IMR-90 (cell line): ENCODE data around the gene NR2F1. TPM values are rescaled to one million over a fixed set of nuclear protein-coding genes. Genes with fewer than 3 reads are reported as not detected.
A peak's percentile ranks its signal among the peaks of the same experiment; 100 is the strongest.

ENCODE experiments used
- ATAC-seq: fragments of 200-7000 bp; cut with Tn5 transposase; 2 replicates; pipeline ENCODE4 v1.9.1; 2020; ENCODE audit warnings: low read depth, mild to moderate bottlenecking, moderate library complexity
- BruUV-seq: library from RNA; stranded (reverse); fragments of 400-500 nt; replicated peaks from 2 replicates; lab custom pipeline; 2021; lab: Mats Ljungman, UMichigan
- CTCF ChIA-PET: fragments of 300-600 bp; formaldehyde crosslinking; extraction: SDS; loops from one replicate; lab custom pipeline; 2021; ENCODE audit warnings: antibody characterized with exemption; lab: Yijun Ruan, JAX
- POLR2A ChIA-PET: fragments of 300-600 bp; sonication (Branson Sonifier 250); formaldehyde crosslinking; loops from one replicate; lab custom pipeline; 2022; ENCODE audit warnings: antibody characterized with exemption; ENCODE audit not compliant: unreplicated experiment; lab: Charles Lee
- DNase-seq: peaks from one replicate; pipeline ENCODE4 v3.0.0; 2013
- H2AFZ ChIP-seq: replicated peaks from 2 replicates; pipeline ENCODE3; 2013; ENCODE audit warnings: low read length, mild to moderate bottlenecking; ENCODE audit not compliant: poor library complexity
- H2AK5ac ChIP-seq: 2 replicates; pipeline ENCODE4 v1.6.1; 2013; ENCODE audit warnings: low read depth, low read length, inconsistent platforms
- H2AK9ac ChIP-seq: replicated peaks from 2 replicates; pipeline ENCODE3; 2013; ENCODE audit warnings: mild to moderate bottlenecking, low read depth, low read length, moderate library complexity; ENCODE audit not compliant: poor library complexity
- H2BK120ac ChIP-seq: 2 replicates; pipeline ENCODE4 v1.6.1; 2013; ENCODE audit warnings: low read depth, low read length, inconsistent platforms
- H2BK15ac ChIP-seq: 3 replicates; pipeline ENCODE4 v1.6.1; 2013; ENCODE audit warnings: low read depth, low read length, inconsistent platforms
- H2BK20ac ChIP-seq: 2 replicates; pipeline ENCODE4 v1.6.1; 2013; ENCODE audit warnings: low read depth, mild to moderate bottlenecking, inconsistent platforms, low read length, moderate library complexity
- H2BK5ac ChIP-seq: 2 replicates; pipeline ENCODE4 v1.6.1; 2013; ENCODE audit warnings: mild to moderate bottlenecking, low read depth, low read length, inconsistent platforms; ENCODE audit not compliant: poor library complexity, severe bottlenecking
- H3K14ac ChIP-seq: replicated peaks from 2 replicates; pipeline ENCODE4 v1.6.1; 2013; ENCODE audit warnings: low read depth, low read length, inconsistent platforms
- H3K18ac ChIP-seq: 2 replicates; pipeline ENCODE4 v1.6.1; 2013; ENCODE audit warnings: low read depth, low read length, control low read depth
- H3K23ac ChIP-seq: 2 replicates; pipeline ENCODE4 v1.6.1; 2013; ENCODE audit warnings: low read depth, low read length, inconsistent platforms
- H3K27ac ChIP-seq: 2 replicates; pipeline ENCODE4 v1.5.1; 2013; ENCODE audit warnings: mild to moderate bottlenecking, control low read depth, low read length; ENCODE audit not compliant: insufficient read depth
- H3K27me3 ChIP-seq: 2 replicates; pipeline ENCODE4 v1.6.1; 2013; ENCODE audit warnings: low read length; ENCODE audit not compliant: control insufficient read depth, insufficient read depth
- H3K36me3 ChIP-seq: 2 replicates; pipeline ENCODE4 v1.6.1; 2013; ENCODE audit warnings: low read length, mixed read lengths; ENCODE audit not compliant: control insufficient read depth, insufficient read depth
- H3K4ac ChIP-seq: 2 replicates; pipeline ENCODE4 v1.6.1; 2013; ENCODE audit warnings: low read depth, low read length, inconsistent platforms
- H3K4me1 ChIP-seq: 2 replicates; pipeline ENCODE4 v1.6.1; 2013; ENCODE audit warnings: low read length, mixed read lengths; ENCODE audit not compliant: control insufficient read depth, insufficient read depth
- H3K4me2 ChIP-seq: 2 replicates; pipeline ENCODE4 v1.6.1; 2013; ENCODE audit warnings: low read depth, mild to moderate bottlenecking, control low read depth, low read length, moderate library complexity
- H3K4me3 ChIP-seq: 2 replicates; pipeline ENCODE4 v1.5.1; 2013; ENCODE audit warnings: low read depth, mild to moderate bottlenecking, control low read depth, low read length, moderate library complexity; ENCODE audit not compliant: insufficient read depth
- H3K56ac ChIP-seq: 2 replicates; pipeline ENCODE4 v1.6.1; 2013; ENCODE audit warnings: low read length, inconsistent platforms; ENCODE audit not compliant: insufficient read depth; ENCODE audit errors: extremely low read depth
- H3K79me1 ChIP-seq, 2 experiments: 2 replicates each; pipeline ENCODE4 v1.6.1; 2013; ENCODE audit warnings: low read length in 2 of 2, inconsistent platforms in 1 of 2, low read depth in 1 of 2
- H3K9ac ChIP-seq: 2 replicates; pipeline ENCODE4 v1.6.1; 2013; ENCODE audit warnings: low read depth, low read length, control low read depth
- H3K9me1 ChIP-seq: 2 replicates; pipeline ENCODE4 v1.6.1; 2013; ENCODE audit warnings: low read length, inconsistent platforms; ENCODE audit not compliant: insufficient read depth
- H3K9me3 ChIP-seq: 2 replicates; pipeline ENCODE4 v1.6.1; 2013; ENCODE audit warnings: low read length; ENCODE audit not compliant: control insufficient read depth, insufficient read depth
- H4K20me1 ChIP-seq: 2 replicates; pipeline ENCODE4 v1.6.1; 2013; ENCODE audit warnings: low read length, inconsistent platforms; ENCODE audit not compliant: insufficient read depth
- H4K5ac ChIP-seq: 2 replicates; pipeline ENCODE4 v1.6.1; 2013; ENCODE audit warnings: mild to moderate bottlenecking, low read depth, low read length, control low read depth
- H4K8ac ChIP-seq, 2 experiments: 2 replicates each; pipeline ENCODE4 v1.6.1; 2013; ENCODE audit warnings: low read depth in 2 of 2, low read length in 2 of 2, control low read depth in 1 of 2, inconsistent platforms in 1 of 2
- H4K91ac ChIP-seq: 2 replicates; pipeline ENCODE4 v1.6.1; 2013; ENCODE audit warnings: low read depth, low read length, inconsistent platforms; ENCODE audit not compliant: insufficient read depth
- FOS ChIP-seq: fragments of 150-350 bp; IDR thresholded peaks from 2 replicates; pipeline ENCODE4 v1.6.1; 2016; ENCODE audit warnings: low read depth, low read length
- WGBS, 2 experiments: methylation state at CpG; one replicate each; pipeline versions ENCODE4 v1.1.5 to v1.1.7; 2013; ENCODE audit warnings: missing lambda C conversion rate in 2 of 2; ENCODE audit not compliant: insufficient read length in 1 of 2; ENCODE audit errors: extremely low coverage in 2 of 2; 5-methylcytosine and 5-hydroxymethylcytosine counted together
- dilution Hi-C: fragments of 300-500 bp; cut with HindIII; formaldehyde crosslinking; loops from one replicate; pipeline ENCODE4 v1.14.3; 2018; ENCODE audit warnings: low sequenced_read_pairs; ENCODE audit not compliant: unreplicated experiment
- in situ Hi-C: fragments of 300-500 bp; cut with MboI; formaldehyde crosslinking; loops from 3 replicates; pipeline ENCODE4 v1.14.3; 2019; ENCODE audit warnings: low sequenced_read_pairs, inconsistent platforms, mixed read lengths
- intact Hi-C: fragments of 100-400 bp; cut with micrococcal nuclease; formaldehyde crosslinking; loops from 2 replicates; pipeline ENCODE4 v1.10.0; 2022
- polyA plus RNA-seq, 3 experiments: library from polyadenylated mRNA; depleted of rRNA; stranded (reverse); fragments of >200 nt; gene quantifications; 2 replicates each; pipeline ENCODE4 v1.2.3, GENCODE V29; 2012; ENCODE audit warnings: low replicate concordance in 1 of 3
- total RNA-seq: library from RNA; depleted of rRNA; stranded (reverse); fragments of >200 nt; gene quantifications from 2 replicates; pipeline ENCODE4 v1.2.3, GENCODE V29; 2012
- TF ChIP-seq, protein P1 (sequence below): fragments of 150-350 bp; IDR thresholded peaks from 2 replicates; pipeline ENCODE4 v1.6.1; 2017; ENCODE audit warnings: mild to moderate bottlenecking, antibody characterized with exemption, low read length, low read depth

The NR2F1 gene
- total and polyA plus RNA-seq, 2 of the 4 experiments (the other 2 are of a cell fraction) = 19.0 to 160 TPM

DNA sequence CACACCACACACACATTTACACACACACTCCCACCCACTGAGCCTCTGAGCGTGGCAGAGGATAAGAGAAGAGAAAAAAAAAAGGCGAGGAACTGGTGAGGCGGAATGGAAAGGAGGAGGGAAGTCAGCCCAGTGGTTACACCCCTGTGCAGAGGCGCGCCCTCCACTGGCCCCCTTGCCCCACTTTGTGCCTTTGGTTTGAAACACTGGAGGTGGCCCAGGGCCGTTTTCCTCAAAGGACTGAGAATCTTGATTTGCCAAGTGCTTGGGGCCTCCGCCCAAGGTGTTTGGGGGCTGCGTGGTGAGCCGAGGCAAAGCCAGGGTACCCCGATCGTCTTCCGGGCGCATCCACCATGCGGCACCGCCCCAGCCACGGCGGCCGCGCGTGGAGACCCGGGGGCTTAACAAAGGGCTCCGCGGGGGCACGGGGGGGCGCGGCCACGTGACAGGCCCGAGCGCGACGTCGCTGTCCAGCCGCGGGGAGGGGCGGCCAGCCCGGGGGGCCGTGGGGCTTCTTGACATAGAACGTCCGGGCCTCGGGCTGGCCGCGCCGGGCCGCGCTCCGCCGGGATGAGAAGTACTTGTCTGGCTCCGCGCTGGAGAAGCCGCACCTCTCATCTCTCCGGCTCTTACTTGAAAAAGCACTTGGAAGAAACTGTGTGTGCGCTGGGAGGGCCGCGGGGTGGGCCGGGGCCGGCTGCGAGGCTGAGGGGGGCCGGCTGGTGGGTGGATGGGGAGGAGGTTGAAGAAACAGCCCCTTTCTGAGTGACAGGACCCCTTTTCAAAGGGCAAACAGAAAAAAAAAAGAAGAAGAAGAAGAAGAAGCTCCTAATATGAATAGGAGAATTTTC is 21.0 kb downstream of the NR2F1 start:
- CTCF ChIA-PET = interaction anchor here (0.8 kb wide), 1 partner anchor 198 kb away, joined by 3 read pairs; no protein-coding TSS in a partner anchor
- H2AK9ac ChIP-seq = peak overlapping the region; percentile 80
- DNase-seq = peak; percentile 67
- H4K20me1 ChIP-seq = 0 out of 2 replicates have a peak, but pooled peaks cover 4% of the 10 kb centered on the region
- H2BK120ac ChIP-seq = peak overlapping the region; percentile 63
- H3K56ac ChIP-seq = no peak overlapping the region
- H3K4me1 ChIP-seq = peaks cover 10% of the 10 kb centered on the region
- peaks cover 2% of the 10 kb centered on the region; the same call in 1 of the 2 replicates for H3K27me3 ChIP-seq
- H2AK5ac ChIP-seq = peak overlapping the region; percentile 57
- H3K9me3 ChIP-seq = no peaks in the 10 kb centered on the region
- POLR2A ChIA-PET = interaction anchor here (0.8 kb wide), 1 partner anchor 16 kb away, joined by 3 read pairs; no protein-coding TSS in a partner anchor
- H3K79me1 ChIP-seq = peaks cover 3 to 27% of the 10 kb centered on the region in 2 experiments; a peak in 3 of 4 replicates
- H3K27ac ChIP-seq = peak overlapping the region; percentile 43
- H3K4ac ChIP-seq = peak overlapping the region; percentile 75
- peak overlapping the region; percentile 34; the same call in 1 of the 3 replicates for H2BK15ac ChIP-seq
- H3K23ac ChIP-seq = peak overlapping the region; percentile 81
- peak overlapping the region; percentile 92 for H2AFZ ChIP-seq
- ATAC-seq = peak; percentile 3; the same call in 1 of the 2 replicates
- H3K9me1 ChIP-seq = 0 out of 2 replicates have a peak, but pooled peaks cover 2% of the 10 kb centered on the region
- peak overlapping the region; percentile 88 for H3K4me2 ChIP-seq
- peak overlapping the region; percentile 27 for H2BK5ac ChIP-seq
- no TSS peak for BruUV-seq
- peak overlapping the region; percentile 57 for H3K9ac ChIP-seq
- H3K4me3 ChIP-seq = peak overlapping the region; percentile 42
- peak overlapping the region; percentile 29; the same call in 1 of the 2 replicates for H4K91ac ChIP-seq
- peak overlapping the region; percentile 32; the same call in 1 of the 2 replicates for H2BK20ac ChIP-seq
- intact Hi-C loops (loop anchor here (5.0 to 10.0 kb wide), 2 partner anchors 1011 to 1088 kb away; partner anchors contain the start of genes KIAA0825 and SLF1), in situ Hi-C loops (no loop called here), dilution Hi-C loops (no loop called here)
- 3% methylated on average over 5 of the region's 58 CpGs; no CpG with 5 or more reads in 1 of the 2 experiments for WGBS, 2 experiments
- no peak overlapping the region; the same call in 1 of the 2 replicates for H3K14ac ChIP-seq
- H4K8ac ChIP-seq = peak overlapping the region; percentile 62 to 72
- peak overlapping the region; percentile 43 for H4K5ac ChIP-seq
- peak overlapping the region; percentile 30; the same call in 1 of the 2 replicates for H3K18ac ChIP-seq
- no peaks in the 10 kb centered on the region for H3K36me3 ChIP-seq
- TF ChIP-seq, protein P1, sequence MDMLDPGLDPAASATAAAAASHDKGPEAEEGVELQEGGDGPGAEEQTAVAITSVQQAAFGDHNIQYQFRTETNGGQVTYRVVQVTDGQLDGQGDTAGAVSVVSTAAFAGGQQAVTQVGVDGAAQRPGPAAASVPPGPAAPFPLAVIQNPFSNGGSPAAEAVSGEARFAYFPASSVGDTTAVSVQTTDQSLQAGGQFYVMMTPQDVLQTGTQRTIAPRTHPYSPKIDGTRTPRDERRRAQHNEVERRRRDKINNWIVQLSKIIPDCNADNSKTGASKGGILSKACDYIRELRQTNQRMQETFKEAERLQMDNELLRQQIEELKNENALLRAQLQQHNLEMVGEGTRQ = peak; percentile 62; the same call in 1 of the 2 replicates
- TF ChIP-seq FOS = no peak
